ENCODE data around the gene ARPC2.

ARPC2 gene

DNA sequence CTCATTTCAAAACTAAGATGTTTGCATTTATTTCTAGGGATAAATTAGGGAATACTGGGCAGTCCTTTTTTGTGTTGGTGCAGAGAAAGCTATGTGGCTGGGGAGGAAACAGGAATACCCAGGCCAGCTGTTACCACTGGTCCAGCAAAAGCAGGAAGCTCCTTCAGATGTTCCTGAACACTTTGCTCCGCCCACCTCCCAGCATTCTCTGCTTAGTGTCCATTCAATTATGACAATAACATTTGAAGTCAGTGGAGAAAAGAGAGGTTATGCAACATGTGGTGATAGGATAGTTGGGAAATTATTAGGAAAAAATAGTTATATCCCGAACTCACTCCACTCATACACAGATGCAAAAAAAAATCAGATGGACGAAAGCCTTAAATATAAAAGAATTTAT lies 22.1 kb upstream of the ARPC2 start:
- Histone ChIP-seq H2BK15ac (ENCODE audit: low read length) (no peak overlapping the region), H3K27ac (replicated peaks; ENCODE audit: low read length) (no peak overlapping the region), H2AFZ (ENCODE audit: low read length) (peak overlapping the region; percentile 33), H2BK5ac (ENCODE audit: low read length) (no peak overlapping the region), H2BK12ac (ENCODE audit: low read length) (no peak overlapping the region), H3K36me3 (replicated peaks in 1 of 2; ENCODE audit: control insufficient read depth in 2 of 2, insufficient read depth in 2 of 2, low read length in 2 of 2) (no peaks in the 10 kb centered on the region), H2AK5ac (ENCODE audit: low read depth, low read length) (no peak overlapping the region), H3K4me2 (ENCODE audit: insufficient read depth, low read length, poor library complexity, severe bottlenecking) (no peak overlapping the region), H3K18ac (ENCODE audit: low read length) (no peak overlapping the region), H3K79me1 (ENCODE audit: low read depth, low read length) (no peaks in the 10 kb centered on the region), H3K4me3 (ENCODE audit: low read length in 2 of 2) (no peak overlapping the region), H3K27me3 (ENCODE audit: control insufficient read depth in 3 of 3, insufficient read depth in 3 of 3, low read depth in 1 of 3, low read length in 3 of 3) (peaks cover 0 to 10% (median 0%) of the 10 kb centered on the region in 3 experiments), H3K9me3 (replicated peaks in 1 of 2; ENCODE audit: control insufficient read depth in 2 of 2, insufficient read depth in 1 of 2, low read depth in 1 of 2, low read length in 2 of 2) (no peaks in the 10 kb centered on the region), H3K4me1 (ENCODE audit: control insufficient read depth in 2 of 2, insufficient read depth in 1 of 2, low read depth in 1 of 2, low read length in 2 of 2) (no peaks in the 10 kb centered on the region), H2BK120ac (ENCODE audit: low read depth, low read length) (no peak overlapping the region), H3K4ac (ENCODE audit: low read length) (no peak overlapping the region), H3K23ac (ENCODE audit: low read depth, low read length, poor library complexity) (no peak overlapping the region), H4K91ac (ENCODE audit: low read depth, low read length, poor library complexity) (no peak overlapping the region), H3K9ac (ENCODE audit: low read depth, low read length, poor library complexity) (no peak overlapping the region), H4K8ac (ENCODE audit: low read depth, low read length) (no peak overlapping the region), H3K14ac (ENCODE audit: low read length) (no peak overlapping the region)
- WGBS, 2 donors (ENCODE audit: extremely low coverage in 2 of 2, insufficient read length in 2 of 2, insufficient replicate concordance in 1 of 2), result no CpG with 5 or more reads among the region's 3 CpGs
- DNase-seq (ENCODE audit: low spot score), result no peak

DNA sequence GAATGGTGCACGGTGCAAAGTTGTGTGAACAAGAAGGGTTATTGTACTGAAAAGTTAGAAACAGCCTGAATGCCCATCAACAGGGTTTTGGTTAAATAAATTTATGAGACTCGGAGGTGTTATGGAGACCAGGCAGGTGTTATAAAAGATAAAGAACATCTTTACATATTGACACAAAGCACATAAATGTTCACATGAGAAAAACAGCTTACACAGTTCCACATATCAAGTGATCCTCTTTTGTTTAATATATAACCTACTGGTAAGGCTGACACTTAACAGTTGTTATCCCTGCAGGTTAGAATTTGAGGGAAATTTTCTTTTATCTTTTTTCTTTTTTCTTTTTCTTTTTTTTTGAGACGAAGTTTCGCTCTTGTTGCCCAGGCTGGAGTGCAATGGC lies 20.0 kb upstream of the ARPC2 start:
- Histone ChIP-seq H3K4ac (ENCODE audit: low read length) (no peak overlapping the region), H3K4me3 (ENCODE audit: low read length in 2 of 2) (no peak overlapping the region), H2AFZ (ENCODE audit: low read length) (no peak overlapping the region), H3K4me2 (ENCODE audit: insufficient read depth, low read length, poor library complexity, severe bottlenecking) (no peak overlapping the region), H3K27ac (replicated peaks; ENCODE audit: low read length) (no peak overlapping the region), H3K27me3 (ENCODE audit: control insufficient read depth in 3 of 3, insufficient read depth in 3 of 3, low read depth in 1 of 3, low read length in 3 of 3) (peaks cover 0 to 13% (median 0%) of the 10 kb centered on the region in 3 experiments), H2BK120ac (ENCODE audit: low read depth, low read length) (no peak overlapping the region), H3K4me1 (ENCODE audit: control insufficient read depth in 2 of 2, insufficient read depth in 1 of 2, low read depth in 1 of 2, low read length in 2 of 2) (no peaks in the 10 kb centered on the region), H2BK12ac (ENCODE audit: low read length) (no peak overlapping the region), H2BK5ac (ENCODE audit: low read length) (no peak overlapping the region), H3K14ac (ENCODE audit: low read length) (no peak overlapping the region), H4K8ac (ENCODE audit: low read depth, low read length) (no peak overlapping the region), H3K36me3 (replicated peaks in 1 of 2; ENCODE audit: control insufficient read depth in 2 of 2, insufficient read depth in 2 of 2, low read length in 2 of 2) (no peaks in the 10 kb centered on the region), H4K91ac (ENCODE audit: low read depth, low read length, poor library complexity) (no peak overlapping the region), H3K79me1 (ENCODE audit: low read depth, low read length) (no peaks in the 10 kb centered on the region), H3K9ac (ENCODE audit: low read depth, low read length, poor library complexity) (no peak overlapping the region), H3K18ac (ENCODE audit: low read length) (no peak overlapping the region), H2AK5ac (ENCODE audit: low read depth, low read length) (no peak overlapping the region), H3K9me3 (replicated peaks in 1 of 2; ENCODE audit: control insufficient read depth in 2 of 2, insufficient read depth in 1 of 2, low read depth in 1 of 2, low read length in 2 of 2) (no peaks in the 10 kb centered on the region), H2BK15ac (ENCODE audit: low read length) (no peak overlapping the region), H3K23ac (ENCODE audit: low read depth, low read length, poor library complexity) (no peak overlapping the region)
- DNase-seq (ENCODE audit: low spot score), result no peak
- no CpG with 5 or more reads among the region's 4 CpGs for WGBS, 2 donors (ENCODE audit: extremely low coverage in 2 of 2, insufficient read length in 2 of 2, insufficient replicate concordance in 1 of 2)

DNA sequence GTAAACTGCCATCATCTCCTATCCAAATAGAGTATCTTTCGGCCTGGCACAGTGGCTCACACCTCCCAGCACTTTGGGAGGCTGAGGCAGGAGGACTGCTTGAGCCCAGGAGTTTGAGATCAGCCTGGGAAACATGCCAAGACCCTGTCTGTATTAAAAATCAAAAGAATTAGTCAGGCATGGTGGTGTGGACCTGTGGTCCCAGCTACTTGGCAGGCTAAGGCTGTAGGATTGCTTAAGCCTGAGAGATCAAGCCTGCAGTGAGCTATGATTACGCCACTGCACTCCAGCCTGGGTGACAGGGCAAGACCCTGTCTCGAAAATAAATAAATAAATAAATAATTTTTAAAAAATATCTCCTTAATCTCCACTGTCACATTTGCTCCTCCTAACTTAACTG lies 14.7 kb upstream of the ARPC2 start:
- H3K4me2 ChIP-seq (ENCODE audit: insufficient read depth, low read length, poor library complexity, severe bottlenecking), result no peak overlapping the region

DNA sequence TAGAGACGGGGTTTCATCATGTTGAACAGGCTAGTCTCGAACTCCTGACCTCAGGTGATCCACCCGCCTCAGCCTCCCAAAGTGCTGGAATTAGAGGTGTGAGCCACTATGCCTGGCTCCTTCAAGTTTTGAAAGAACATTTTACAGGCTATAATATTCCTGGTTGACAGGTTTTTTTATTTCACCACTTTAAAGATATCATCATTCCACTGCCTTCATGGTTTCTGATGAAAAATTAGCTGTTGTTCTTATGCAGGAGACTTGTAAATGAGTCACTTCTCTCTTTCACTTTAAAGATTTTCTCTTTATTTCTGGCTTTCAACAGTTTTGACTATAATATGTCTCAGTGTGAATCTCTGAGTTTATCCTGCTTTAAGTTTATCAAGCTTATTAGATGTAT lies 7.9 kb upstream of the ARPC2 start:
- no peak overlapping the region for H2BK5ac ChIP-seq (ENCODE audit: low read length)
- H3K4ac ChIP-seq (ENCODE audit: low read length), result no peak overlapping the region
- no peak overlapping the region for H2BK12ac ChIP-seq (ENCODE audit: low read length)
- H3K4me1 ChIP-seq (ENCODE audit: control insufficient read depth in 2 of 2, insufficient read depth in 1 of 2, low read depth in 1 of 2, low read length in 2 of 2), result no peaks in the 10 kb centered on the region
- H3K4me3 ChIP-seq (ENCODE audit: low read length in 2 of 2), result no peak overlapping the region
- H3K79me1 ChIP-seq (ENCODE audit: low read depth, low read length), result no peaks in the 10 kb centered on the region
- DNase-seq (ENCODE audit: low spot score), result no peak
- peaks cover 0 to 2% of the 10 kb centered on the region in 2 donors for H3K9me3 ChIP-seq (replicated peaks in 1 of 2; ENCODE audit: control insufficient read depth in 2 of 2, insufficient read depth in 1 of 2, low read depth in 1 of 2, low read length in 2 of 2)
- no peak overlapping the region for H2AFZ ChIP-seq (ENCODE audit: low read length)
- H4K8ac ChIP-seq (ENCODE audit: low read depth, low read length), result no peak overlapping the region
- no peak overlapping the region for H2AK5ac ChIP-seq (ENCODE audit: low read depth, low read length)
- no peak overlapping the region for H3K14ac ChIP-seq (ENCODE audit: low read length)
- H3K23ac ChIP-seq (ENCODE audit: low read depth, low read length, poor library complexity), result no peak overlapping the region
- H3K9ac ChIP-seq (ENCODE audit: low read depth, low read length, poor library complexity), result no peak overlapping the region
- H3K36me3 ChIP-seq (replicated peaks in 1 of 2; ENCODE audit: control insufficient read depth in 2 of 2, insufficient read depth in 2 of 2, low read length in 2 of 2), result no peaks in the 10 kb centered on the region
- no peak overlapping the region for H4K91ac ChIP-seq (ENCODE audit: low read depth, low read length, poor library complexity)
- no peak overlapping the region for H3K4me2 ChIP-seq (ENCODE audit: insufficient read depth, low read length, poor library complexity, severe bottlenecking)
- WGBS, 2 donors (ENCODE audit: extremely low coverage in 2 of 2, insufficient read length in 2 of 2, insufficient replicate concordance in 1 of 2), result no CpG with 5 or more reads among the region's 3 CpGs
- no peak overlapping the region for H3K18ac ChIP-seq (ENCODE audit: low read length)
- H3K27me3 ChIP-seq (ENCODE audit: control insufficient read depth in 3 of 3, insufficient read depth in 3 of 3, low read depth in 1 of 3, low read length in 3 of 3), result no peaks in the 10 kb centered on the region
- no peak overlapping the region for H3K27ac ChIP-seq (replicated peaks; ENCODE audit: low read length)
- H2BK120ac ChIP-seq (ENCODE audit: low read depth, low read length), result no peak overlapping the region
- no peak overlapping the region for H2BK15ac ChIP-seq (ENCODE audit: low read length)

More for the DNA sequence above, 14.7 kb upstream of the ARPC2 start:
- no peak overlapping the region for H2BK120ac ChIP-seq (ENCODE audit: low read depth, low read length)
- H2AK5ac ChIP-seq (ENCODE audit: low read depth, low read length), result no peak overlapping the region
- H2BK5ac ChIP-seq (ENCODE audit: low read length), result no peak overlapping the region
- no peaks in the 10 kb centered on the region for H3K9me3 ChIP-seq (replicated peaks in 1 of 2; ENCODE audit: control insufficient read depth in 2 of 2, insufficient read depth in 1 of 2, low read depth in 1 of 2, low read length in 2 of 2)
- H3K23ac ChIP-seq (ENCODE audit: low read depth, low read length, poor library complexity), result no peak overlapping the region
- no peaks in the 10 kb centered on the region for H3K4me1 ChIP-seq (ENCODE audit: control insufficient read depth in 2 of 2, insufficient read depth in 1 of 2, low read depth in 1 of 2, low read length in 2 of 2)
- H3K79me1 ChIP-seq (ENCODE audit: low read depth, low read length), result no peaks in the 10 kb centered on the region
- H3K14ac ChIP-seq (ENCODE audit: low read length), result no peak overlapping the region
- no peak overlapping the region for H4K8ac ChIP-seq (ENCODE audit: low read depth, low read length)
- WGBS, 2 donors (ENCODE audit: extremely low coverage in 2 of 2, insufficient read length in 2 of 2, insufficient replicate concordance in 1 of 2), result no CpG with 5 or more reads among the region's 3 CpGs
- H3K4me3 ChIP-seq (ENCODE audit: low read length in 2 of 2), result no peak overlapping the region
- no peak overlapping the region for H3K4ac ChIP-seq (ENCODE audit: low read length)
- no peak overlapping the region for H3K27ac ChIP-seq (replicated peaks; ENCODE audit: low read length)
- H3K18ac ChIP-seq (ENCODE audit: low read length), result no peak overlapping the region
- peaks cover 0 to 8% (median 0%) of the 10 kb centered on the region in 3 experiments for H3K27me3 ChIP-seq (ENCODE audit: control insufficient read depth in 3 of 3, insufficient read depth in 3 of 3, low read depth in 1 of 3, low read length in 3 of 3)
- H4K91ac ChIP-seq (ENCODE audit: low read depth, low read length, poor library complexity), result no peak overlapping the region
- no peak overlapping the region for H2AFZ ChIP-seq (ENCODE audit: low read length)
- no peak overlapping the region for H3K9ac ChIP-seq (ENCODE audit: low read depth, low read length, poor library complexity)
- no peaks in the 10 kb centered on the region for H3K36me3 ChIP-seq (replicated peaks in 1 of 2; ENCODE audit: control insufficient read depth in 2 of 2, insufficient read depth in 2 of 2, low read length in 2 of 2)
- H2BK12ac ChIP-seq (ENCODE audit: low read length), result no peak overlapping the region
- H2BK15ac ChIP-seq (ENCODE audit: low read length), result no peak overlapping the region
- no peak for DNase-seq (ENCODE audit: low spot score)

Data from neuronal stem cell (in vitro differentiated cells).